ENCODE measurements around the gene TCIRG1. TPM values are rescaled to one million over a fixed set of nuclear protein-coding genes. Genes with fewer than 3 reads are reported as not detected.

TCIRG1 gene
- total RNA-seq, 1 experiment from 2014 or later = 158 TPM

DNA sequence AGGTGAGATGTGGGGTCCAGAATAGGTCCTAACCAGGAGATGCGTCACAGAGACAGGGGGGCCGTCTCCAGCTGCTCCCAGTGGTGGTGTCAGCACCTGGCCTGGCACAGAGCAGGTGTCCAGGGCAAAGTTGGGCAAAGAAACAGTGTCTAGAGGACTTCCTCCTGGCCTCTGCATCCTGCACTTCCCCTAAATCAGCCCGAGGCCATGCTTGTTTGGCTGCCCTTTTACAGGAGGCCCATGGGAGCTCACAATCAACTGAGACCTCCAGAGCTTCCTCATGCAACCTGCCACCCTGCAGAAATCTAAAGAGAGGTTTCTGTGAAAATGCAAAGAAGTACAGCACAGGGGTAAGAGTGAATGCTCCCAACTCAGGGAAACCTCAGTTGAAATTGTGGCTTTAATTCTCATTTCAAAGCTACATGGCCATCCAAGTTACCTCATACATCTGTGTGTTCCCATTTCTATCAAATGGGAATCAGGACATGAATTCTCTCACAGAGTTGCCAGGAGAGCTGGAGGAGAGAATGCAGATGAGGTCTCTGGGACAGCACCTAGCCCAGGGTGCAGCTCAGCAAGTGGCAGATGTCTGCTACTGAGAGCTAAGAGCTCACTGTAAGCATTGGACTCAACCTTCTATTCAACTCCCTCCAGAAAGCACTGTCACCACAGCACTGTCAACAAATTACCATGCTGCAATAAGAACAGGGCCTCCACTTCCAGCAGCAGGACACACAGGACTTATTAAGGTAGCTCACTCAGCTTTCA, 32.6 kb downstream of the TCIRG1 start:
- no peak overlapping the region for H3K27ac ChIP-seq (ENCODE audit: low read length)
- intact Hi-C loops (cut with micrococcal nuclease; ENCODE audit: unreplicated experiment) (no loop called here), in situ Hi-C loops (cut with HindIII; ENCODE audit: low pct_unique_long_range_greater_than_20kb, low sequenced_read_pairs) (no loop called here)
- no peaks in the 10 kb centered on the region for H3K9me3 ChIP-seq (ENCODE audit: control insufficient read depth, insufficient read depth, low read depth, low read length)
- DNase-seq (ENCODE audit: low read depth, low spot score) = no peak
- no peaks in the 10 kb centered on the region for H3K4me1 ChIP-seq (ENCODE audit: control insufficient read depth, insufficient read depth, low read length)
- BruUV-seq (replicated peaks) = no TSS peak
- no peak for TF ChIP-seq TCF7L2 (IDR thresholded peaks at IDR 0.05; ENCODE audit: low read depth, low read length)
- TF ChIP-seq SIN3A (IDR thresholded peaks at IDR 0.05; ENCODE audit: borderline replicate concordance, insufficient read depth, low read depth, low read length) = no peak
- TF ChIP-seq POLR2AphosphoS5 (IDR thresholded peaks at IDR 0.05; ENCODE audit: low read depth, low read length) = no peak
- TF ChIP-seq CTCF (IDR thresholded peaks at IDR 0.05) = no peak
- TF ChIP-seq, protein P1, sequence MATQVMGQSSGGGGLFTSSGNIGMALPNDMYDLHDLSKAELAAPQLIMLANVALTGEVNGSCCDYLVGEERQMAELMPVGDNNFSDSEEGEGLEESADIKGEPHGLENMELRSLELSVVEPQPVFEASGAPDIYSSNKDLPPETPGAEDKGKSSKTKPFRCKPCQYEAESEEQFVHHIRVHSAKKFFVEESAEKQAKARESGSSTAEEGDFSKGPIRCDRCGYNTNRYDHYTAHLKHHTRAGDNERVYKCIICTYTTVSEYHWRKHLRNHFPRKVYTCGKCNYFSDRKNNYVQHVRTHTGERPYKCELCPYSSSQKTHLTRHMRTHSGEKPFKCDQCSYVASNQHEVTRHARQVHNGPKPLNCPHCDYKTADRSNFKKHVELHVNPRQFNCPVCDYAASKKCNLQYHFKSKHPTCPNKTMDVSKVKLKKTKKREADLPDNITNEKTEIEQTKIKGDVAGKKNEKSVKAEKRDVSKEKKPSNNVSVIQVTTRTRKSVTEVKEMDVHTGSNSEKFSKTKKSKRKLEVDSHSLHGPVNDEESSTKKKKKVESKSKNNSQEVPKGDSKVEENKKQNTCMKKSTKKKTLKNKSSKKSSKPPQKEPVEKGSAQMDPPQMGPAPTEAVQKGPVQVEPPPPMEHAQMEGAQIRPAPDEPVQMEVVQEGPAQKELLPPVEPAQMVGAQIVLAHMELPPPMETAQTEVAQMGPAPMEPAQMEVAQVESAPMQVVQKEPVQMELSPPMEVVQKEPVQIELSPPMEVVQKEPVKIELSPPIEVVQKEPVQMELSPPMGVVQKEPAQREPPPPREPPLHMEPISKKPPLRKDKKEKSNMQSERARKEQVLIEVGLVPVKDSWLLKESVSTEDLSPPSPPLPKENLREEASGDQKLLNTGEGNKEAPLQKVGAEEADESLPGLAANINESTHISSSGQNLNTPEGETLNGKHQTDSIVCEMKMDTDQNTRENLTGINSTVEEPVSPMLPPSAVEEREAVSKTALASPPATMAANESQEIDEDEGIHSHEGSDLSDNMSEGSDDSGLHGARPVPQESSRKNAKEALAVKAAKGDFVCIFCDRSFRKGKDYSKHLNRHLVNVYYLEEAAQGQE (IDR thresholded peaks at IDR 0.05; ENCODE audit: insufficient read depth in 1 of 2, low read depth in 2 of 2, low read length in 1 of 2) = no peak
- no peak for ATAC-seq
- CTCF ChIA-PET = no interaction called here
- H3K36me3 ChIP-seq (ENCODE audit: control insufficient read depth, insufficient read depth, low read length) = peaks cover 22% of the 10 kb centered on the region
- POLR2A ChIA-PET = no interaction called here
- no peak overlapping the region for H3K4me3 ChIP-seq (ENCODE audit: low read depth in 2 of 2, low read length in 2 of 2)
- H3K27me3 ChIP-seq (ENCODE audit: control insufficient read depth, insufficient read depth, low read length) = no peaks in the 10 kb centered on the region

DNA sequence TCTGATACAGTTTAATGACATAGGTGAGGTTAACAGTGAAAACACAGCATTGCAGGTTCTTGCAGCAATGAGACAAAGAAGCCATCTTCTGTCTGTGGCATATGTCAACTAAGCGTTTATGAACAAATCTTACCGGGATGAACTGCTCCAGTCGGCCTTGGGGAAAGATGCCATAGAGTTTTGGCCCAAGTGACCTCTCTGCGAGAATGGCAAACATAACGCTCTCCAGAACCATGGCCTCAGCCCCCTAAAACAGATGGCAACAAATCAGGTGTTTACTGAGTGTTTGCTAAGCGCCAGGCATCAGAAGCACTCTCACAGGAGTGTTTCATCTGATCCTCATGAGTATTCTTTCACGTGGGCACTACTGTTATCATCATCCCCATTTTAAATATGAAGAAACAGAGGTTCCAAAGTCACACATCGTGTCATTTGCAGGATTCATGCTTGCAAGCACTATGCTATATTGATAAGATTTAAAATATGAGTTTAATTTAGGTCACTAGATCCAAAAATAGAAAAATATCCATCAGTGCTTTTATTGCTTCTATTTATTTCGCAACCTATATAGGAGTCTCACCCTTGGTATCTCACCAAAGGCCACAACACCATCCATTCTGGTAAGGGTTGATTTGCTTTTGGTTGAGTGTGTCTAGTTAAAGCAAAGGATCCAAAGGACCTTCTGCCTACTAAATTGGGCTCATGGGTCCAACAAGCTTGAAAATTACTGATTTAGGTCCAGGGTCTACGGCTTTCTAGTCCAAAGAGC, 35.9 kb downstream of the TCIRG1 start:
- ChIA-PET CTCF (no interaction called here), POLR2A (no interaction called here)
- in situ Hi-C loops (cut with HindIII; ENCODE audit: low pct_unique_long_range_greater_than_20kb, low sequenced_read_pairs) = no loop called here

More for the DNA sequence above, 35.9 kb downstream of the TCIRG1 start:
- Histone ChIP-seq H3K27ac (ENCODE audit: low read length) (no peak overlapping the region), H3K4me3 (ENCODE audit: low read depth in 2 of 2, low read length in 2 of 2) (no peak overlapping the region), H3K27me3 (ENCODE audit: control insufficient read depth, insufficient read depth, low read length) (no peaks in the 10 kb centered on the region), H3K4me1 (ENCODE audit: control insufficient read depth, insufficient read depth, low read length) (no peaks in the 10 kb centered on the region), H3K36me3 (ENCODE audit: control insufficient read depth, insufficient read depth, low read length) (peaks cover 22% of the 10 kb centered on the region), H3K9me3 (ENCODE audit: control insufficient read depth, insufficient read depth, low read depth, low read length) (no peaks in the 10 kb centered on the region)
- DNase-seq (ENCODE audit: low read depth, low spot score) = no peak
- no TSS peak for BruUV-seq (replicated peaks)
- no peak for ATAC-seq
- no peak for TF ChIP-seq POLR2AphosphoS5 (IDR thresholded peaks at IDR 0.05; ENCODE audit: low read depth, low read length)
- intact Hi-C loops (cut with micrococcal nuclease; ENCODE audit: unreplicated experiment) = no loop called here

Measured in Panc1 (cell line).